ENCODE results near the gene TRMO. TPM values are rescaled to one million over a fixed set of nuclear protein-coding genes. Genes with fewer than 3 reads are reported as not detected.

Gene TRMO
- total RNA-seq, 1 donor from 2014 or later, result 17.3 TPM

DNA sequence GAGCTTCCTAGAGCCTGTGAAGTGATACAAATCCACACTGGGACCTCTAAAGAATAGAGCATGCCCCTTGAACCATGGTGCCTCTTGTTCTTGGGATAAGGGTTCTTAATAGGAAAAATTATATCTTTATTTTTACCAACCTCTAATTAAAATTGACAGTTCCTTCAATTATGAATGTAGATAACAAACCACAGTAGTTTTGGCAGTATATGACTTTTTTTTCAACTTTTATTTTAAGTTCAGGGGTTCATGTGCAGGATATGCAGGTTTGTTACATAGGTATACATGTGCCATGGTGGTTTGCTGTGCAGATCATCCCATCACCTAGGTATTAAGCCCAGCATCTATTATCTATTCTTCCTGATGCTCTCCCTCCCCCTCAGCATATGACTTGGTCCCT, 14.7 kb upstream of the TRMO start:
- TF ChIP-seq, protein P1, sequence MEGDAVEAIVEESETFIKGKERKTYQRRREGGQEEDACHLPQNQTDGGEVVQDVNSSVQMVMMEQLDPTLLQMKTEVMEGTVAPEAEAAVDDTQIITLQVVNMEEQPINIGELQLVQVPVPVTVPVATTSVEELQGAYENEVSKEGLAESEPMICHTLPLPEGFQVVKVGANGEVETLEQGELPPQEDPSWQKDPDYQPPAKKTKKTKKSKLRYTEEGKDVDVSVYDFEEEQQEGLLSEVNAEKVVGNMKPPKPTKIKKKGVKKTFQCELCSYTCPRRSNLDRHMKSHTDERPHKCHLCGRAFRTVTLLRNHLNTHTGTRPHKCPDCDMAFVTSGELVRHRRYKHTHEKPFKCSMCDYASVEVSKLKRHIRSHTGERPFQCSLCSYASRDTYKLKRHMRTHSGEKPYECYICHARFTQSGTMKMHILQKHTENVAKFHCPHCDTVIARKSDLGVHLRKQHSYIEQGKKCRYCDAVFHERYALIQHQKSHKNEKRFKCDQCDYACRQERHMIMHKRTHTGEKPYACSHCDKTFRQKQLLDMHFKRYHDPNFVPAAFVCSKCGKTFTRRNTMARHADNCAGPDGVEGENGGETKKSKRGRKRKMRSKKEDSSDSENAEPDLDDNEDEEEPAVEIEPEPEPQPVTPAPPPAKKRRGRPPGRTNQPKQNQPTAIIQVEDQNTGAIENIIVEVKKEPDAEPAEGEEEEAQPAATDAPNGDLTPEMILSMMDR (IDR thresholded peaks at IDR 0.05), result no peak
- no peaks in the 10 kb centered on the region for H3K36me3 ChIP-seq
- DNase-seq (no peak), ATAC-seq (no peak)
- intact Hi-C loops (cut with DNase I), result no loop called here
- H3K27ac ChIP-seq, result no peak overlapping the region
- H3K9me3 ChIP-seq, result no peaks in the 10 kb centered on the region
- peaks cover 12% of the 10 kb centered on the region for H3K27me3 ChIP-seq
- H3K4me1 ChIP-seq, result no peaks in the 10 kb centered on the region
- no peak overlapping the region for H3K4me3 ChIP-seq

DNA sequence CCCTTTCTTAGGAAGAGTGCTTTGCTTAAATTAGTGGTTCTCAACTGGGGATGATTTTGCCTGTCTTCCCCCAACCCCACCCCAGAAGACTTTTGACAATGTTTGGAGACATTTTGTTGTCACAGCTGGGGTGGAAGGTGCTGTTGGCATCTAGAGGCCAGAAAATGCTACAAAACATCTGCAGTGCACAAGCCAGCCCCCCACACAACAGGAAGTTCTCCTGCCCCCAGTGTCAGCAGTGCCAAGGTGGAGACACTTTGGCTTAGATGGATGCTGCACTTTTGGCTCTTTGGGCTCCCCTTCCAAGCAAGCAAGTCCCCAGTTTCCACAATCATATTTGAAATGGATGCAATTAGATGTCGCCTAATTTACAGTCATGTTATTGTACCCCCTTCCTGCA, 13.0 kb upstream of the TRMO start:
- no peaks in the 10 kb centered on the region for H3K4me1 ChIP-seq
- no peak for ATAC-seq
- H3K9me3 ChIP-seq, result no peaks in the 10 kb centered on the region
- DNase-seq, result no peak
- H3K36me3 ChIP-seq, result no peaks in the 10 kb centered on the region
- intact Hi-C loops (cut with DNase I), result no loop called here
- no peak overlapping the region for H3K27ac ChIP-seq
- peaks cover 6% of the 10 kb centered on the region for H3K27me3 ChIP-seq
- TF ChIP-seq, protein P1 (IDR thresholded peaks at IDR 0.05), result no peak
- no peak overlapping the region for H3K4me3 ChIP-seq

DNA sequence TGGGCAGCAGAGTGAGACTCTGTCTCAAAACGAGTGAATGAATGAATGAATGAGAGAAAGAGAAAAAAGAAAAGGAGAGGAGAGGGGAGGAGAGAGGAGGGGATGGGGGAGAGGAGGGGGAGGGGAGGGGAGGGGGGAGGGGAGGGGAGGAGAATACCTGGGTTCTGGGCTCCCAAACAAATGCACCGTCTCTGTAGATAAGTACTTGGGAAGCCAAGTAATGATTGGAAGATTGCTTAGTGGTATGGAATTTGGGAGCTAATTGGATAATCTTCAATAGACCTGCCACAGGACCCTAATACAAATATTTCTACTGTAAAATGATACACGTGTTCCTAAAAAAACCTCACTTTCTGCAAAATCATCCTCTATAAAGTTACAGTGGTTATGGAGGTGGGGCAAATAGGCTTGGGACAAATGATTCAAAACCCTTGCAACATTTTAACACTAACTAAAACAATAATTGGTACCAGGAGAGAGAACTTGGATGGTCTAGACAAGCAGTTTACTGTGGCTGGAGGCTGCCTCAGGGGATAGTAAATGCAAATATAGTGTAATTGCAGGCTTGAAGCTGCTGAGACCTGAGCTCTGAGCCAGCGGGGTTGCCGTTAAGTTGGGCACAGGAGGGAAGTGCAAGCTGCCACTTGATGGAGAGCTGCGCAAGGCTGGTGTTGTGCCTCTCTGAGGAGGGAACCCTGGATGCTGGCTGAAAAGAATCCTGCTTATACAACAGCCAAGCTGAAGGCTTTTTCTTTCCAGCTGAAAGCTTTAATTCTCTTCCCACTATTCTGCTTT, 12.2 kb upstream of the TRMO start:
- H3K9me3 ChIP-seq, result no peaks in the 10 kb centered on the region
- H3K4me1 ChIP-seq, result no peaks in the 10 kb centered on the region
- DNase-seq, result no peak
- H3K27me3 ChIP-seq, result peaks cover 6% of the 10 kb centered on the region
- H3K27ac ChIP-seq, result no peak overlapping the region
- no peak for ATAC-seq
- no peaks in the 10 kb centered on the region for H3K36me3 ChIP-seq
- TF ChIP-seq, protein P1 (IDR thresholded peaks at IDR 0.05), result no peak
- intact Hi-C loops (cut with DNase I), result no loop called here
- H3K4me3 ChIP-seq, result no peak overlapping the region

DNA sequence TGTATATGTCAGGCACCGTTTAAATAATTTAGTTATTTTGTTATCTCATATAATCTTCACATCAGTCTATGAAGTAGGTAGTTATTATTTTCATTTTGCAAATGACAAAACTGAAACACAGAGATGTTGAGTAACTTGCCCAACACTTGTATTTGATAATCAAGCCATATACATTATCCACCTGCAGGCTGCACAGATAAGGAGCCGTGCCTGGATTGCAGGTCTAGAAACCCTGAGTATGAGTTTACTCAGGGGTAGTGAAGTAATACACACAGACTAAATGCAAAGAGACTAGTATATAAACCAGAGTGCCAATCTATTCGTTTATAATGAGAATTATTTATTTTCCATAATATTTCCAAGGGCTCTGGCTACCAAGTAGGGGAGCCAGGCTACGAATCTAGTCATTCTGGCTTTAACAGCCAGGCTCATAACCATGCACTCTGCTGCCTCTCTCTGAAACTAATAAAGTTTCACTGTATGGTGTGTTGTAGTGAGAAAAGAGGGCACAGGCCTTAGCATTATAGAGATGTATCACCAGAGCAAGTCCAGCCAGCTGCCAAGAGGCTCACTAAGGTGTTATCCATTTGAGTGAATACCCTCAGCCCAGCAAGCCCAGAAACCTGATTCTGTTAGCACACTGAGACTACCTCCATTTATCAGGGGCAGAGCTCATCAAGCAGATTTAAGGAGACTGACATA, 11.1 kb upstream of the TRMO start:
- Histone ChIP-seq H3K4me3 (no peak overlapping the region), H3K27ac (no peak overlapping the region), H3K27me3 (peaks cover 14% of the 10 kb centered on the region), H3K9me3 (no peaks in the 10 kb centered on the region), H3K36me3 (no peaks in the 10 kb centered on the region), H3K4me1 (no peaks in the 10 kb centered on the region)
- TF ChIP-seq, protein P1 (IDR thresholded peaks at IDR 0.05), result no peak
- ATAC-seq, result no peak
- DNase-seq, result no peak
- intact Hi-C loops (cut with DNase I), result no loop called here

DNA sequence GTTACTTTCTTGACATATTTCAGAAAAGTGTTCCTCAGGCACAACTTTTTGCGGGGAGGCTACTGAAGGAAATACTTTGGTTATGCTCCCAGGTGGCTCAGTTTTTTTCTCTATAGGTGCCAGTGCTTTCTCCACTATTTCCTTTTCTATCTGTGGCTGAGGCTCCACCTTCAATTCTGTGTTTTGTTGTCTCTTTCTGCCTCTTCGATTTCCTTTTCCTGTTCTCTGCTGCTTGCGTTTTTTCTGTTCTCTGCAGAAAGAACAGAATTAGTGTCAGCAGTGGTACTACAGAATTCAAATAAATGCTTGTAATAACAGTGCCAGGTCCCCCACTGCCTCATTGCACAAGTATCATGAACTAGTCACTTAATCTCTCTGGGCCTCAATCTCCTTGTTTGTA, 8.7 kb upstream of the TRMO start:
- H3K4me3 ChIP-seq, result no peak overlapping the region
- TF ChIP-seq, protein P1 (IDR thresholded peaks at IDR 0.05), result no peak
- no peak for DNase-seq
- H3K36me3 ChIP-seq, result no peaks in the 10 kb centered on the region
- intact Hi-C loops (cut with DNase I), result no loop called here
- ATAC-seq, result no peak
- no peaks in the 10 kb centered on the region for H3K4me1 ChIP-seq
- H3K9me3 ChIP-seq, result no peaks in the 10 kb centered on the region
- peaks cover 20% of the 10 kb centered on the region for H3K27me3 ChIP-seq
- no peak overlapping the region for H3K27ac ChIP-seq

Measured in upper lobe of right lung (tissue), 1 donor.